GM12892 (cell line): ENCODE results near the gene KRT222.

Experiments
- POLR2A ChIP-seq: IDR thresholded peaks from 2 replicates; pipeline ENCODE4 v1.6.1; 2011; ENCODE audit warnings: low read depth, low read length, control low read depth
- POLR2AphosphoS5 ChIP-seq: IDR thresholded peaks from 2 replicates; pipeline ENCODE4 v1.6.1; 2011; ENCODE audit warnings: low read depth, low read length, control low read depth
- TAF1 ChIP-seq: IDR thresholded peaks from 2 replicates; pipeline ENCODE4 v1.6.1; 2011; ENCODE audit warnings: low read depth, mild to moderate bottlenecking, control low read depth, low read length, borderline replicate concordance

GRCh38 chr17:40623419-40624210 lies 41.4 kb downstream of the KRT222 start:
- TF ChIP-seq POLR2A (no peak), POLR2AphosphoS5 (no peak), TAF1 (no peak)
